ENCODE data around the gene SEPTIN1.
A peak's percentile ranks its signal among the peaks of the same experiment; 100 is the strongest.

Gene SEPTIN1

DNA sequence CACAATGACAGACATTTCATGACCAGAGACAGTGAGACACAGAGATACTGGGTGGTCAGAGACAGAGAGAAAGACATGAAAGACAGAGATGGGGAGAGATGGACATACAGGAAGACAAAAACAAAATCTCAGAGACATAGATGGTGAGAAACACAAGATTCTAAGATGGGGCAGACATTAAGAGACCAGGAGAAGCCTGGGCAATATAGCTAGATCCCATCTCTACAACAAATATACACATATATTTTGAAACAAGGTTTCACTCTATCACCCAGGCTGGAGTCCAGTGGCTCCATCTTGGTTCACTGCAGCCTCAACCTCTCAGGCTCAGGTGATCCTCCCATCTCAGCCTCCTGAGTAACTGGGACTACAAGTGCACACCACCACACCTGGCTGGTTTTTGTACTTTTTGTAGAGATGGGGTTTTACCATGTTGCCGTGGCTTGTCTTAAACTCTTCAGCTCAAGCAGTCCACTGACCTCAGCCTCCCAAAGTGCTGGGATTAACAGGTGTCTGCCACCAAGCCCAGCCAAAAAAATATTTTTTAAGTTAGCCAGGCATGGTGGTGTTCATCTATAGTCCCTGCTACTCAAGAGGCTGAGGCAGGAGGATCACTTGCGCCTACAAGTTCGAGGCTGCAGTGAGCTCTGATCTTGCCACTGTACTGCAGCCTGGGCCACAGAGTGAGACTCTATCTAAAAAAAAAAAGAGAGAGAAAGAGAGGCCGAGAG, 2.1 kb downstream of the SEPTIN1 start:
- no peak overlapping the region for H3K9ac ChIP-seq (ENCODE audit: low read depth, low read length)
- no peak overlapping the region for H3K4me3 ChIP-seq (ENCODE audit: low read length)
- H3K27ac ChIP-seq (ENCODE audit: low read length), result no peak overlapping the region
- H3K9me3 ChIP-seq (ENCODE audit: insufficient read depth, low read depth, low read length), result no peaks in the 10 kb centered on the region
- peaks cover 6% of the 10 kb centered on the region for H3K4me1 ChIP-seq (ENCODE audit: insufficient read depth, low read length)
- H3K27me3 ChIP-seq (ENCODE audit: insufficient read depth, low read length), result no peaks in the 10 kb centered on the region
- 0 out of 2 replicates have a peak, but pooled peaks cover 4% of the 10 kb centered on the region for H3K36me3 ChIP-seq (ENCODE audit: insufficient read depth, low read depth, low read length)

DNA sequence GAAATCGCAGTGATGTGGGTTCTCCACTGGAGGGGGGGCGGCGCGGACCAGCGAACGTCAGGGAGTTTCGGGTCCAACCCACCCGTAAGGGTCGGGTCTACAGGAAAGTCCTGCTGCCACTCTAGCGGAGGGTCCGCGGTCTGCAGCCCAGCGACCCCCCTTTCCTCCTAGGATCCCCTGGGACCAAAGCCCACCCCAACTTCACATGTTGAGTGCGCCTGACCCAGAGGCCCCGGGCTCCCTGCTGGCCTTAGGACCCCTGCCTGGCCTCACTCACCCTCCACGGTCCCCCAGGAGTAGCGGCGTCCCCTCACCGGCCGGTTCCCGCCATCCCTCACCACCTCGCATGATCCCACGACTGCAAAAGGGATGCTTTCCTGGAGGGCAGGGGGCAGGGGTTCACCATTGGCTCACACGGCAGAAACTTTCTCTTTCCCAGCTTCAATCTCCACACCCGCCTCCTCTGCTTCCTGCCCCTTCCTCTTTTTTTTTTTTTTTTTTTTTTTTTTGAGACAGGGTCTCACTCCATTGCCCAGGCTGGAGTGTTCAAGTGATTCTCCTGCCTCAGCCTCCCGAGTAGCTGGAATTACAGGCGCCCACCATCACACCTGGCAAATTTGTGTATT, 3.1 kb downstream of the SEPTIN1 start:
- Histone ChIP-seq H3K9ac (ENCODE audit: low read depth, low read length) (peak overlapping the region; percentile 75; the same call in 1 of the 2 replicates), H3K4me1 (ENCODE audit: insufficient read depth, low read length) (peaks cover 6% of the 10 kb centered on the region), H3K27ac (ENCODE audit: low read length) (no peak overlapping the region), H3K9me3 (ENCODE audit: insufficient read depth, low read depth, low read length) (no peaks in the 10 kb centered on the region), H3K27me3 (ENCODE audit: insufficient read depth, low read length) (no peaks in the 10 kb centered on the region), H3K4me3 (ENCODE audit: low read length) (peak overlapping the region; percentile 98), H3K36me3 (ENCODE audit: insufficient read depth, low read depth, low read length) (0 out of 2 replicates have a peak, but pooled peaks cover 4% of the 10 kb centered on the region)

DNA sequence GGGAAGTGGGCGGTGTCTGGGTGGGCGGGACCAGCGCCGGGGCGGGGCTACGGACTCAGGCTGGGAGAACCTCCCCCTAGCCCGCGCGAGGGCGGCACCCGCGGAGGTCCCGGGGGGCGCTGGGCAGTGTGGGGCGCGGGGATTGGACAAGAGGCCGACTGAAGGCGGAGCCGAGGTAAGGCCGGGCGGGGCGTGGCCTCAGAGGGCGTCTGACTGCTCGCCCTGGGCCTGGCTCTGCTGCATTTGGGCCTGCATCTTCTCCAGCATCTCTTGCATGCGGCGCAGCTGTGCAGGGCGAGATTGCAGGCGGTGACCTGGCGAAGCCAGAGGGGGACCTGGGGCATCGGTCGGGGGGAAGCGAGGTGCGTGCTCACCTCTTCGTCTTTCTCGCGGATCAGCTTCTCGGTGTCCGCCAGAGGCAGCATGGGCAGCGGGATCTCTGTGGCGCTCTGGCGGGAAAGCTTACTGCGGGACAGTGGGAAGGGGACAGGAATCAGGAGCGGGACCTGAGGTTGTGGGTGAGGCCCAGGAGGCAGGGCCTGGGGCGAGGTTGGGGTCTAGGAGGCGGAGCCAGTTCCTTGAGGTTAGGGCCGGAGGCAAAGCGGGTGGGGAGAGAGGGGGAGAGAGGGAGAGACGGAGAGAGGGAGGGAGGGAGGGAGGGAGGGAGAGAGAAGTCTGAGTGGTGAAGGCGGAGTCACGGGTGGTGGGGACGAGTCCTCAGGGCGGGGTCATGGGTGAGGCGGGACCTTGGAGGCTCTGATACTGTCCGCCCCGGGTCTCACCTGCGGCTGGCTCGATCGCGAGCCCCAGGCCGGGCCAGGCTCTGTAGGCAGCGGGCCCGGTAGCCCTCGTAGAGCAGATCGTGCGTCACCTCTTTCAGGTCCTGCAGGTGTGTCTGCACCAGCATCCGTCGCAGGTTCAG, 3.9 kb downstream of the SEPTIN1 start:
- peaks cover 6% of the 10 kb centered on the region for H3K4me1 ChIP-seq (ENCODE audit: insufficient read depth, low read length)
- H3K9me3 ChIP-seq (ENCODE audit: insufficient read depth, low read depth, low read length), result no peaks in the 10 kb centered on the region
- H3K27ac ChIP-seq (ENCODE audit: low read length), result peak overlapping the region; percentile 100
- 0 out of 2 replicates have a peak, but pooled peaks cover 4% of the 10 kb centered on the region for H3K36me3 ChIP-seq (ENCODE audit: insufficient read depth, low read depth, low read length)
- peak overlapping the region; percentile 98 for H3K4me3 ChIP-seq (ENCODE audit: low read length)
- no peaks in the 10 kb centered on the region for H3K27me3 ChIP-seq (ENCODE audit: insufficient read depth, low read length)
- peak overlapping the region; percentile 98 for H3K9ac ChIP-seq (ENCODE audit: low read depth, low read length)

DNA sequence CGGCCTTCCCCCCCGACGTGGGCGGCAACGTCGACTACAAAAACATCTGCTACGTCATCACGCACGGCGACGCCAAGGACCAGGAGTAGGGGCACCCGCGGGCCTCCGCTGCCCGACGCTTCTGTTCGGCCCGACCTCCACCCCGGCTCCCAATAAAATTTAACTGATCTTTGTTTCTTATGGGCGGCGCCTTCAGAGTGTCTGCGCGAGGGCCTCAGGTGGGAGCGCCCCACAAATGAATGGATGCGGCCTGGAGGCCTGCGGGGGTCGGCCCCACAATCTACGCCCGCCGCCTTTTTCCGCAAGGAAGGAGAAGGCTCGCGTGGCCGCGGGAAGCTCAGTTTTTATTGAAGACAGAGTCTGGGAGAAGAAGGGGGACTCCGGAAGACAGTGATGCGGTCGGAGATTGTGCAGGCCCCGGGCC, 4.5 kb downstream of the SEPTIN1 start:
- Histone ChIP-seq H3K9me3 (ENCODE audit: insufficient read depth, low read depth, low read length) (no peaks in the 10 kb centered on the region), H3K9ac (ENCODE audit: low read depth, low read length) (peak overlapping the region; percentile 95; the same call in 1 of the 2 replicates), H3K4me1 (ENCODE audit: insufficient read depth, low read length) (peaks cover 6% of the 10 kb centered on the region), H3K27ac (ENCODE audit: low read length) (peak overlapping the region; percentile 100), H3K4me3 (ENCODE audit: low read length) (peak overlapping the region; percentile 84; the same call in 1 of the 2 replicates), H3K36me3 (ENCODE audit: insufficient read depth, low read depth, low read length) (0 out of 2 replicates have a peak, but pooled peaks cover 4% of the 10 kb centered on the region), H3K27me3 (ENCODE audit: insufficient read depth, low read length) (no peaks in the 10 kb centered on the region)

DNA sequence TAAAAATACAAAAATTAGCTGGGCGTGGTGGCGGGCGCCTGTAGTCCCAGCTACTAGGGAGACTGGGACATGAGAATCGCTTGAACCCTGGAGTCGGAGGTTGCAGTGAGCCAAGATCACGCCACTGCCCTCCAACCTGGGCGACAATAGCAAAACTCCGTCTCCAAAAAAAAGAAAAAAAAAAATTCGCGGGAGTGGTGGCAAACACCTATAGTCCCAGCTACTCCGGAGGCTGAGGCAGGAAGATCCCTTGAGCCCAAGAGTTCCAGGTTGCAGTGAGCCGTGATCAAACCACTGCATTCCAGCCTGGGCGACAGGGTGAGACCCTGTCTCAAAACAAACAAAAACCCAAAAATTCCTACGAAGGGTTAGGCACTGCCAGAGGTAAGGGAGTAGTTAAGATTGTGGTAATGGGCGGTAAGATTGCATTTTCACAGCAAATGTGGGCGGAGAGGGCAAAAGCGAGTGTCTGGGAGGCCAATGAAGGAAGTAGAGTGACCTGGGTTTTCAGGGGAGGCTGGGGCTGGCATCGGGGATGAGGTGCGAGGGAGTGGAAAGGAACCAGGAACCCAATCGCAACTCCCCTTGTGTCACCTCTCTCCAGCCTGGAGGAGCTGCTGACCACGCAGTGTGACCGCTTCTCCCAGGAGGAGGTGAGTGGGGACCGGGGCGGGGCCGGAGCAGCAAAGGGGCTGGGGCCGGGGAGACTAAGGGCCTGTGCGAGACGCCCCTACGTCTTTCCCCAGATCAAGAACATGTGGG, 5.1 kb downstream of the SEPTIN1 start:
- Histone ChIP-seq H3K36me3 (ENCODE audit: insufficient read depth, low read depth, low read length) (0 out of 2 replicates have a peak, but pooled peaks cover 4% of the 10 kb centered on the region), H3K4me1 (ENCODE audit: insufficient read depth, low read length) (peaks cover 6% of the 10 kb centered on the region), H3K9ac (ENCODE audit: low read depth, low read length) (peak overlapping the region; percentile 95; the same call in 1 of the 2 replicates), H3K9me3 (ENCODE audit: insufficient read depth, low read depth, low read length) (no peaks in the 10 kb centered on the region), H3K27me3 (ENCODE audit: insufficient read depth, low read length) (no peaks in the 10 kb centered on the region), H3K27ac (ENCODE audit: low read length) (peak overlapping the region; percentile 86), H3K4me3 (ENCODE audit: low read length) (peak overlapping the region; percentile 84)

DNA sequence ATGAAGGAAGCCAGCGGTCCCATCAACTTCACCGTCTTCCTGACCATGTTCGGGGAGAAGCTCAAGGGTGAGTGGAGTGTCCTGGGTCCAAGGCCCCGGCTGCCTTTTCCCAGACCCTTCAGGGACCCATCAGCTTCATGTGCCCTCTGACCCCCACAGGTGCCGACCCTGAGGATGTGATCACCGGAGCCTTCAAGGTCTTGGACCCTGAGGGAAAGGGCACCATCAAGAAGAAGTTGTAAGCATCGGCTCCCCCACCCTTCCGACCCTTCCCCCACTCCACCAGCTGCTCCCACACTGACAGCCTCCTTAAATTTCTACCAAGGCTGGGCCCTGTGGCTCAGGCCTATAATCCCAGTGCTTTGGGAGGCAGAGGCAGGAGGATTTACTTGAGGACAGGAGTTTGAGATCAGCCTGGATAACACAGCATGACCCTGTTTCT, 5.9 kb downstream of the SEPTIN1 start:
- Histone ChIP-seq H3K4me3 (ENCODE audit: low read length) (no peak overlapping the region), H3K27me3 (ENCODE audit: insufficient read depth, low read length) (no peaks in the 10 kb centered on the region), H3K4me1 (ENCODE audit: insufficient read depth, low read length) (peaks cover 6% of the 10 kb centered on the region), H3K27ac (ENCODE audit: low read length) (no peak overlapping the region), H3K9me3 (ENCODE audit: insufficient read depth, low read depth, low read length) (no peaks in the 10 kb centered on the region), H3K36me3 (ENCODE audit: insufficient read depth, low read depth, low read length) (0 out of 2 replicates have a peak, but pooled peaks cover 4% of the 10 kb centered on the region), H3K9ac (ENCODE audit: low read depth, low read length) (peak overlapping the region; percentile 95; the same call in 1 of the 2 replicates)

DNA sequence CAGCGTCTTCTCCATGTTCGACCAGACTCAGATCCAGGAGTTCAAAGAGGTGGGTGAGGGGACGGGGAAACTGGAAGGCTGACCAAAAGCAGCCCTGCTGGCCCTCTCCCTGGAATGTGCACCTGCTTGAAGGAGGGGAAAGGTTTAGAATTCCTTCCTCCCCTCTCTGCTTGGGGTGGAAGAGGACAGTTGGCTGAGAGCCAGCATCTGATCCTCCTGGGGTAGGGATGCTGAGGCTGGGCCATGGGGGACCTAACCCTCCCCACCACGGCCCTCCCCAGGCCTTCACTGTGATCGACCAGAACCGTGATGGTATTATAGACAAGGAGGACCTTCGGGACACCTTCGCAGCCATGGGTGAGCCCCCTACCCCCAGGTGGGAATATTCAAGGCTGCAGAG, 6.5 kb downstream of the SEPTIN1 start:
- no peak overlapping the region; the same call in 1 of the 2 replicates for H3K9ac ChIP-seq (ENCODE audit: low read depth, low read length)
- no peaks in the 10 kb centered on the region for H3K27me3 ChIP-seq (ENCODE audit: insufficient read depth, low read length)
- 0 out of 2 replicates have a peak, but pooled peaks cover 4% of the 10 kb centered on the region for H3K36me3 ChIP-seq (ENCODE audit: insufficient read depth, low read depth, low read length)
- H3K9me3 ChIP-seq (ENCODE audit: insufficient read depth, low read depth, low read length), result no peaks in the 10 kb centered on the region
- peaks cover 6% of the 10 kb centered on the region for H3K4me1 ChIP-seq (ENCODE audit: insufficient read depth, low read length)
- no peak overlapping the region for H3K4me3 ChIP-seq (ENCODE audit: low read length)
- no peak overlapping the region for H3K27ac ChIP-seq (ENCODE audit: low read length)

DNA sequence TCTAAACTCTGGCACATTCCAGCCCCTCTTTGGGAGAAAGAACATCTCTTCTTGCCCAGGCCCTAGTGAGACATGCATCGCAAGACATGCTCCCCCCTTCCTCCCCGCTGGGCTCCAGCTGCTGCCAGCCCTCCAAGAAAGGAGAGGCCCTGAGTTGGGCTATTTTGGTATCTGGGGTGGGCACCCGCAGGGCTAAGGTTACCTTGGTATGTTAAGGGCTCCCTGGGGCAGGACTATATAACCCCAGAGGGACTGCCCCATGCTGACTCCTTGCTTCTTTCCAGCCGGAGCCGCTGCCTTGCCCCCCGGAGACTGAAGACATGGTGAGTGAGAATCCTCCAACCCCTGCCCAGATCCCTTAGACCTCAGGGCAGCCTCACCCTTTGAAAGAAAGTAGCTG, 7.8 kb downstream of the SEPTIN1 start, which contains the start of gene MYL11:
TSS of gene MYL11 (plus strand) at position 265 of the 400 bp plus-strand sequence. CDS start at position 321, 56 bp downstream.
- no peaks in the 10 kb centered on the region for H3K36me3 ChIP-seq (ENCODE audit: insufficient read depth, low read depth, low read length)
- no peaks in the 10 kb centered on the region for H3K27me3 ChIP-seq (ENCODE audit: insufficient read depth, low read length)
- H3K9me3 ChIP-seq (ENCODE audit: insufficient read depth, low read depth, low read length), result no peaks in the 10 kb centered on the region
- peaks cover 6% of the 10 kb centered on the region for H3K4me1 ChIP-seq (ENCODE audit: insufficient read depth, low read length)
- H3K4me3 ChIP-seq (ENCODE audit: low read length), result no peak within 1 kb of the TSS
- no peak within 1 kb of the TSS; the same call in 1 of the 2 replicates for H3K9ac ChIP-seq (ENCODE audit: low read depth, low read length)
- no peak within 1 kb of the TSS for H3K27ac ChIP-seq (ENCODE audit: low read length)

DNA sequence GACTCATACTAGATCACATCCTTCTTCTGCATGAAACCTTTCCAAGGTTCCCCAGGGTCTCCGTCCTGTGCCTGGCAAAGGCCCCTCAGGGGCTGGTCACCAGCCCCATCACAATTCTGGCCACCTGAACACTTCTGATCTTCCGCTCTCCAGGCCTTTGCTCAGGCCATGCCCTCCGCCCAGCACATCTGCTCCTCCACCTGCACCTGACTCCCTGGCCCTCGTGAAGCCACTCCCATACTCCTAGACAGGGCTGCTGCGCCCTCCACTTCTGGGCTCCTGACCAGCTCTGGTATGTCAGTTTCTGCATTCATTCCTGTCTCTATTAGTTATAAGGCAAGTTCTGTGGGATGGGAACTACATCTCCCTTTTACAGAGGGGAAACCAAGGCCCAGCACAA, 9.6 kb downstream of the SEPTIN1 start:
- H3K27ac ChIP-seq (ENCODE audit: low read length), result no peak overlapping the region
- no peaks in the 10 kb centered on the region for H3K9me3 ChIP-seq (ENCODE audit: insufficient read depth, low read depth, low read length)

DNA sequence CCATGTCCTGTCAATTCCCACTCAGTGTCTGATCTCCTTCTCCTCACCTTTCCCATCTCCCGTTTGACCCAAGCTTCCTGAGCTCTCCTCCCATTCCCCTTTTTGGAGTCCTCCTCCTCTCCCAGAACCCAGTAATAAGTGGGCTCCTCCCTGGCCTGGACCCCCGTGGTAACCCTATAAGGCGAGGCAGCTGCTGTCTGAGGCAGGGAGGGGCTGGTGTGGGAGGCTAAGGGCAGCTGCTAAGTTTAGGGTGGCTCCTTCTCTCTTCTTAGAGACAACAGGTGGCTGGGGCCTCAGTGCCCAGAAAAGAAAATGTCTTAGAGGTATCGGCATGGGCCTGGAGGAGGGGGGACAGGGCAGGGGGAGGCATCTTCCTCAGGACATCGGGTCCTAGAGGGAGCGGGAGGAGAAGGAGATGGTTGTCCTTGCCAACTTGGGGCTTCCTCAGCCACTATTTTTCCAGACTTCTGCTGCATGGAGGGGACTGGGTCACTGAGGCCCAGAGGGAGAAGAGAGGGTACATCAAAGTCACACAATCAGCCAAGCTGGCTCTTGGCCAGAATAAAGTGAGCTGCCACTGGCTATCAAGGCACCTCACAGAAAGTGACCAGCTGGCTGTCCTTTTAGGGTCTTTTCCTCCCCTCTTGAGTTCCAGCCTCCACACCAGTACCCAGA, 10.2 kb downstream of the SEPTIN1 start:
- no peak overlapping the region for H3K9ac ChIP-seq (ENCODE audit: low read depth, low read length)
- H3K4me1 ChIP-seq (ENCODE audit: insufficient read depth, low read length), result peaks cover 17% of the 10 kb centered on the region
- no peaks in the 10 kb centered on the region for H3K27me3 ChIP-seq (ENCODE audit: insufficient read depth, low read length)
- no peak overlapping the region for H3K4me3 ChIP-seq (ENCODE audit: low read length)
- H3K36me3 ChIP-seq (ENCODE audit: insufficient read depth, low read depth, low read length), result no peaks in the 10 kb centered on the region
- no peaks in the 10 kb centered on the region for H3K9me3 ChIP-seq (ENCODE audit: insufficient read depth, low read depth, low read length)
- H3K27ac ChIP-seq (ENCODE audit: low read length), result no peak overlapping the region

More for the DNA sequence above, 9.6 kb downstream of the SEPTIN1 start:
- H3K9ac ChIP-seq (ENCODE audit: low read depth, low read length), result no peak overlapping the region
- H3K27me3 ChIP-seq (ENCODE audit: insufficient read depth, low read length), result no peaks in the 10 kb centered on the region
- H3K4me3 ChIP-seq (ENCODE audit: low read length), result no peak overlapping the region
- H3K36me3 ChIP-seq (ENCODE audit: insufficient read depth, low read depth, low read length), result no peaks in the 10 kb centered on the region
- H3K4me1 ChIP-seq (ENCODE audit: insufficient read depth, low read length), result peaks cover 20% of the 10 kb centered on the region
